GM12864 (cell line): ENCODE measurements around the gene ELK3.

Experiments used
- DNase-seq: peaks from one replicate; pipeline ENCODE4 v3.0.0-alpha.2; 2011; ENCODE audit warnings: low read depth
- H3K4me3 ChIP-seq: 2 replicates; pipeline ENCODE4 v1.5.1; 2011; ENCODE audit warnings: mild to moderate bottlenecking, low read depth, low read length, control low read depth
- TF ChIP-seq, protein P1 (sequence below): IDR thresholded peaks from 2 replicates; pipeline ENCODE4 v1.5.1; 2011; ENCODE audit warnings: low read depth, mild to moderate bottlenecking, moderate library complexity, low read length, control low read depth, inconsistent platforms; ENCODE audit errors: missing control alignments

The ELK3 gene

DNA sequence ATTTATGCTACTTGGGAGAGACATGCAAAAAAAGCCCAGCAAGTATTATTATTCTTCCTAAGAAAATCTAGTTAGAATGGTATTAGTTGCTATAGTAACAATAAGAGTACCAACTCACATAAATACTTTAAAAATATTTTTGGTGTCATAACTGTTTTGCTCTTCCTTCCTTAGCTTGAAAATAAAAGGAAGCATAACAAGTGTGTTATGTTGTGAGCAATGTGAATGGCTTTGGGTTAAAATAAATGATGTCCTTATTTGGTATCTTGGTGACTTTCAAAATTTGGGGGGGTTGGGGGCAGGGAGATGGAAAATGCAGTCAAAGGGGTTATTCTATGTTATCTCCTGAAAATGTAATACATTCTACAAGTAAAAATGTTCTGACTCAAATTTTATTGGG lies 91.0 kb downstream of the ELK3 start:
- DNase-seq: no peak
- H3K4me3 ChIP-seq: no peak overlapping the region
- TF ChIP-seq, protein P1, sequence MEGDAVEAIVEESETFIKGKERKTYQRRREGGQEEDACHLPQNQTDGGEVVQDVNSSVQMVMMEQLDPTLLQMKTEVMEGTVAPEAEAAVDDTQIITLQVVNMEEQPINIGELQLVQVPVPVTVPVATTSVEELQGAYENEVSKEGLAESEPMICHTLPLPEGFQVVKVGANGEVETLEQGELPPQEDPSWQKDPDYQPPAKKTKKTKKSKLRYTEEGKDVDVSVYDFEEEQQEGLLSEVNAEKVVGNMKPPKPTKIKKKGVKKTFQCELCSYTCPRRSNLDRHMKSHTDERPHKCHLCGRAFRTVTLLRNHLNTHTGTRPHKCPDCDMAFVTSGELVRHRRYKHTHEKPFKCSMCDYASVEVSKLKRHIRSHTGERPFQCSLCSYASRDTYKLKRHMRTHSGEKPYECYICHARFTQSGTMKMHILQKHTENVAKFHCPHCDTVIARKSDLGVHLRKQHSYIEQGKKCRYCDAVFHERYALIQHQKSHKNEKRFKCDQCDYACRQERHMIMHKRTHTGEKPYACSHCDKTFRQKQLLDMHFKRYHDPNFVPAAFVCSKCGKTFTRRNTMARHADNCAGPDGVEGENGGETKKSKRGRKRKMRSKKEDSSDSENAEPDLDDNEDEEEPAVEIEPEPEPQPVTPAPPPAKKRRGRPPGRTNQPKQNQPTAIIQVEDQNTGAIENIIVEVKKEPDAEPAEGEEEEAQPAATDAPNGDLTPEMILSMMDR: no peak

DNA sequence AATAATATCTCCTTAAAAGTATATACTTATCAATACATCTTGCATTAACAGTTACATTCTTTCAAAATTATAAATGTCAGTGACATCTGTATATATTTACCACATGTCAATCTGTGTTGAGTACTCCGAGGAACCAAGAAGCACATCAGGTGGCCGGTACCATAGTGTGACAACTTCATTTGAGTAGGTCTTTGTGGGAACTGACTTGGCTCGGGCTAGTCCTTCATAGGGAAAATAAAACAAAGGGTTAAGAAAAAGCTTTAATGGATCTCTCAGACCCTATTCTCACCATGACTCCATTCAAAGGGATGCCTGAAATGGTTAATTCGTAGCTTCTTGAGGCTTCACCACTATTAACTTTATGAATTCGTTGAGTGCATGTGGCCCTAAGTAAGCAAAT lies 94.9 kb downstream of the ELK3 start:
- no peak for DNase-seq

DNA sequence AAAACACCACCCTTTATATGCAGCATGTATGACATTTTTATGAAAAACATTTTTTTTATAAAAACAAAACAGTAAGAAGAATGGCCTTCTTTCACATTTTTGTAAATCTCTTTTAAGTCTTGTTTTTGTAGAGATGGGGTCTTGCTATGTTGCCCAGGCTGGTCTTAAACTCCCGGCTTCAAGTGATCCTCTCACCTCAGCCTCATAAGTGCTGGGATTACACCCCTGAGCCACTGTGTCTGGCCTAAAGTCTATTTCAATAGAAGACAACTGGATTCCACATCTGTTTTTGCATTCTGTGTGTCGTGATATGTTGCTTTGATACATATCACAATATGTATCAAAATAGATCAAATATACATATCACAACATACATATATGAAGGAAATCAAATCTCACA lies 98.9 kb downstream of the ELK3 start:
- TF ChIP-seq, protein P1: no peak
- no peak overlapping the region for H3K4me3 ChIP-seq
- DNase-seq: no peak

More for the DNA sequence above, 94.9 kb downstream of the ELK3 start:
- TF ChIP-seq, protein P1: no peak
- no peak overlapping the region for H3K4me3 ChIP-seq

DNA sequence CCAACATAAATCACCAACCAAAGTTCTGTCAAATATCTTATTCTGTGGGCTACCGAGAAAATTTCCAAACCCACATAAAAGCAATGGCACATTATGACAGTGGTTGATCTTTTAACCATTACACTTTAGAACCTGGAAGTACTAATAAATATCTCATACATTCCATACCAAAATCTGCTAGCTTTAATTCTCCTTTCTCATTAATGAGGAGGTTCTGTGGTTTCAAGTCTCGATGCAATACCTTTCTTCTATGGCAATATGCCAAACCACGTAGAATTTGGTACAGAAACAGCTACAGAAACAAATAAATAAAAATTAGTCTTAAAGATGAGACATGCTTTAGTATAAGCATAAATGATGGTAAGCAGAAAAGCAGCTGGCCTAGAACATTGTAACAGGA lies 100.7 kb downstream of the ELK3 start:
- H3K4me3 ChIP-seq: no peak overlapping the region
- TF ChIP-seq, protein P1: no peak
- no peak for DNase-seq

DNA sequence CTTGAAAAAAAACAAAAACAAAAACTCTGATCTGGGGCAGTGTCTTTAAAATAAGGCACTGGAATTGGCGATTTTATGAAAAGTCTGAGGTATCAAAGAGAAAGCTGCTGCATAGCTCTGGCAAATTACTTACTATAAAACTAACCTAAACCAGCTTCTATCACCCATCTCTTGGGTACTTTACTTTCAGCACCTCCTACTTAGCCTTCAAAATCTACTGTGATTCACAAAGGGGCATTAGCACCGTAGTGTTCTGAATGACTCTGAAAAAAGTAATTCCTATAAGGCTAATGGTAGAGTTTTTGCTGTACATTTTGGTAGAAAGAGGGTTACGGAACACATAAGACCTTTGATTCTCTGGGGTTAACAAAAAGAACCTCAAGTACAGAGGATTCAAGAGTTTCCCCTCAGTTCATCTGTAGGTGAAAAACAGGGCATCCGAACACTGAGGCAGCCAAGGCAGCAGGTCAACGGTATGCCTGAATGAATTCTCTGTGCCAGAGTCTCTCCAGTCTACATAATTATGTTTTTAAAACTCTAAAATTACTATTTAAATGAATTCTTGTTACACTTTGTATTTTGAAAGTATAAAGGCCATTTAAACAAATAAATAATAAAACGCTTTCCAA lies 101.5 kb downstream of the ELK3 start:
- DNase-seq: no peak
- H3K4me3 ChIP-seq: no peak overlapping the region
- TF ChIP-seq, protein P1: no peak

DNA sequence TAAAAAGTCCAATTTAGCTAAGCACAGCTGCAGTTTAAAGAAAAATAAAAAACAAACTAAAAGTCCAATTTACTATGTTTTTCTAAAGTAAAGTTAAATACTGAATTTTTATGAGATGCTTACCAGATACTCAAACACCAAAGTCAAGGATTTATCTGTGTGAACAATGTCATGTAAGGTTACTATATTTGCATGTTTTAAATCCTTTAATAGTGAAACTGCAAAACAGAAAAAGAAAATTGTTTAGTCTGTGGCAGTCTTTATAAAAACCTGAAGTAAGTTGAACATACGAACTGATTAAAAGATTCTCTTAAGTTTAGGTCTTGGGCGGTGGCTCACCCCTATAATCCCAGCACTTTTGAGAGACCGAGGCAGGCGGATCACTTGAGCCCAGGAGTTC lies 103.3 kb downstream of the ELK3 start:
- H3K4me3 ChIP-seq: no peak overlapping the region
- no peak for DNase-seq
- TF ChIP-seq, protein P1: no peak

DNA sequence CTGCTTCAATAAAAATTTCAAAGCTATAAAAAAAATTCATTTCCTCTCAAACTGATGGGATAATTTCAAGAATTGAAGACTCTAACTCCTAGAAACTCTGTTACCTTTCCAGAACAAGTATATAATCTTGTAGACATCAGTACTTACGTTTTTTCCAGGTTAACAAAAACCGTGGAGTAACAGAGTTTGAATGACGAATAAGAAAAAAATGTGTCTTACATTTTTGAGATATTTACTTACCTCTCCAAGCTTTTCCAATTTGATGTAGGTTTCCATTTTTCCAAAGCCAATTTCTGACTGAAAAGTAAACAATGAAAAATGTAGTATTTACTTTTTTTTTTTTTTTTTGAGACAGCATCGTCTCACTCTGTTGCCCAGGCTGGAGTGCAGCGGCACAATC lies 105.9 kb downstream of the ELK3 start:
- TF ChIP-seq, protein P1: no peak
- DNase-seq: no peak
- H3K4me3 ChIP-seq: no peak overlapping the region
